D721Med (cell line): Measurements from ENCODE around the gene SUN5.

Experiments
- DNase-seq: peaks from one replicate; pipeline ENCODE4 v3.0.0; 2011; ENCODE audit warnings: low spot score; ENCODE audit not compliant: insufficient read length
- FAIRE-seq: peaks from 2 replicates; lab custom pipeline; 2011; peaks lifted over from hg19 to GRCh38; lab: Jason Lieb, UNC
- TF ChIP-seq, protein P1 (sequence below): IDR thresholded peaks from 2 replicates; pipeline ENCODE4 v1.5.1; 2012; ENCODE audit warnings: mild to moderate bottlenecking, control low read depth; ENCODE audit not compliant: insufficient read depth; ENCODE audit errors: missing control alignments

SUN5 gene

DNA sequence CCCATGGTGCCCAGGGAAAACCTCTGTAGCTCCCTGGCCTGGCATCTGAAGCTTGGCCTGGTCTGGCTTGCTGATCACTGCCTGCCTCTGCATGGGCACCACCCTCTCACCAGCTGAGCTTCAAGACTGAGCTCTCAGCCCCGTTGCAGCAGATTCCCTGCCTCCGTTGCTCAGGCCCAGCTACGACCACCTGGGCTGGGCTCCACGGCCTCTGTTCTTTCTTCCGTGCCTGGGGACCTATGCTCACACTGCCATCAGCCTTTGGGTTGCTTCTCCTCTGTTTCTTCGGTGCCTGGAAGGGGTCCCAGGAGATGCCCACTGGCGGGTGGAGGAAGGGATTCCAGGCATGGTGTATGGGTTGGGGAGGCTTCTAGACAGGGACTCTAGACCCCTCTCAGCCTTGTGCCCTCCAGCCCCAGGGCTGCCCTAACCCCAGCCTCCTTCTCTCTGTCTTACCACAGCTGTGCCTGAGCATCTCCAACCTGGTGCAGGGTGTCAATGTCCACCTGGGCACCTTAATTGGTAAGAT lies 12.4 kb upstream of the SUN5 start:
- TF ChIP-seq, protein P1, sequence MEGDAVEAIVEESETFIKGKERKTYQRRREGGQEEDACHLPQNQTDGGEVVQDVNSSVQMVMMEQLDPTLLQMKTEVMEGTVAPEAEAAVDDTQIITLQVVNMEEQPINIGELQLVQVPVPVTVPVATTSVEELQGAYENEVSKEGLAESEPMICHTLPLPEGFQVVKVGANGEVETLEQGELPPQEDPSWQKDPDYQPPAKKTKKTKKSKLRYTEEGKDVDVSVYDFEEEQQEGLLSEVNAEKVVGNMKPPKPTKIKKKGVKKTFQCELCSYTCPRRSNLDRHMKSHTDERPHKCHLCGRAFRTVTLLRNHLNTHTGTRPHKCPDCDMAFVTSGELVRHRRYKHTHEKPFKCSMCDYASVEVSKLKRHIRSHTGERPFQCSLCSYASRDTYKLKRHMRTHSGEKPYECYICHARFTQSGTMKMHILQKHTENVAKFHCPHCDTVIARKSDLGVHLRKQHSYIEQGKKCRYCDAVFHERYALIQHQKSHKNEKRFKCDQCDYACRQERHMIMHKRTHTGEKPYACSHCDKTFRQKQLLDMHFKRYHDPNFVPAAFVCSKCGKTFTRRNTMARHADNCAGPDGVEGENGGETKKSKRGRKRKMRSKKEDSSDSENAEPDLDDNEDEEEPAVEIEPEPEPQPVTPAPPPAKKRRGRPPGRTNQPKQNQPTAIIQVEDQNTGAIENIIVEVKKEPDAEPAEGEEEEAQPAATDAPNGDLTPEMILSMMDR = no peak
- FAIRE-seq (no peak), DNase-seq (no peak)

DNA sequence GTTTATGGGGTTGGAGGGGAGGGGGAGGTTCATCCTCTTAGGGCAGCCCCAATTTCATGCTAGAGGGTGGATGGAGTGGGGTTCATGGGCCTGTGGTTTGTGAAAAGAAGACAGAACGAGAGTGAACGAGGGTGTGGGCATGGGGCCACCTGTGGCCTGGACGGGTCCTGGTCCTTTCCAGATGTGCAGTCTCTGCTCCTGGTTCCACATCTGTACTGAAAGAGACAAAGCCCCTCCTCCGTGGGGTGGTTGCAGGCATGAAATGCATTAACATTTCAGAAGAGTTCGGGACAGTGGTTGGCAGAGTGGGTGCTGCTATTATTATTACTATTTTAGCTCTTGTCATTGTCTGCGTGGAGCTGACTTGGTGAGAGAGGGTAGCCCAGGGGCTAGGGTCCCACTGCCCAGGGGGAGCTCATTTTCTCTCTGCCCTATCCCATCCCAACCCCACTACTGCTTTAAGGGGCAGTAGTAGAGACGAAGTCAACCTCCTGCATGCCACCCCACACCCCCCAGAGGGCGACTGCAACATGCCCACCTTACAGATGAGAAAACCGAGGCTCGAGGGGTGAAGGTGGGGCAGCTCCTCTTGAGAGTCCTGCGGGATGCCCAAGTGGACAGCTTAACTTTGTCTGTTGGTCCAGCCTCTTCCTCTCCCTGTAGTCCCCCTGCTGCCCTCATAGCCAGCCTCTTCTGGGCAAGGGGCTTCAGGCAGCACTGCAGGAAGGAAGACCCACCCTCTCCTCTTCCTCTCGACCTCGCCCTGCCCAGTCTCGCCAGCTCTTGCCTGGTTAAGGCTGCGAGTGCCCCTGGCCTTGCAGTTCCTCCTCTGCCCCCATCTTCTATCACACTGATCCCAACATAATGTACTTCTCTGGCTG lies 11.7 kb upstream of the SUN5 start:
- DNase-seq (no peak), FAIRE-seq (no peak)
- TF ChIP-seq, protein P1 = no peak

DNA sequence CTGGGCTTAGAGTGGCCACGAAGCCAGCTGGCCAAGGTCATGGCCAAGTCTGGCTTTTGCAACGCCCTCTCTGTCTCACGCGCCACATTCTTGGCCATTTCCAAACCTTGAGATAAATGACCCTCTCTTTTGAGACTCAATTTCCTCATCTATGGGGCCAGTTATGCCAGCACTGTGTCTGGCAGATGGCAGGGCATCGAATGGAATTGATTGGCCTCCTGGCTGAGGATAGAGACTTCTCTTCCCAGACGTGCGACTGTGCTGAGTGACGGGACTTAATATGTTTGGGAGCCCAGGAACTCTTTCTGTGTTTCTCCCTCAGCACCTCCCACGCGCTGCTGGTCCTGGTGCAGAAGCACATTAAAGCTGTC lies 10.9 kb upstream of the SUN5 start:
- FAIRE-seq = no peak
- TF ChIP-seq, protein P1 = no peak
- DNase-seq = no peak

DNA sequence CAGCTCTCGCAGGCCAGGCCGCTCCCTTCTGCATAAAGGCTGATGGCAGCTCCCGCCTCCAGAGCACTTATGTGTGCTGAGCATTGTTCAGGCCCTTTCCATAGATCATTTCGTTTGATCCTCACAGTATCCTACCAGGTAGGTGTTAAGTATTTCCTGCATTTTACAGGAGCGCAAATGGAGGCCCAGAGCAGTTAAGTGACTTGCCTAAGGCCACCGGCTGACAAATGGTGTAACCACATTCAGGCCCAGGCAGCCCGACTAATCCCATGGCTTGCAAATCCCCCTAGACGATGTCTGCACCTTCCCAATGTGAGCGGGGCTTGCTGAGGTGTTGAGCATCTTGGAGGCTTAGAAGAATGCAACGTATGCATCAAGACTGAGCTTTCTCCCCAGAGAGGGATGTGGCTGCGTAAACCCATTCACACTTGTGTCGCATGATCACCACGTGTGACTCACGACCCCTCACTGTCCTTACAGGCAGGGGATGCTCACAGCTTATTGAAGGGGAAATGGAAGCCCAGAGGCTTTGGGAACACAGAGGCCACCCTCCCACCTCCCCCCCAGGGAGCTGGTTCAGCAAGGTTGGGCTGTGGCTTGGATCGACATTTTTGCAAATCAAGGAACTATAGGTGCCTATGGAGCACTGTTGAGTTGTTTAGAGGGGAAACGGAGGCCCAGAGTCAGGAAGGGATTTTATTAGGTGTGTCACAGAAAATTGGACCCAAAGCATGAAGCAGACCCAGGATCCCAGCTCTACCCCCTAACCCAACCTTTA lies 10.3 kb upstream of the SUN5 start:
- DNase-seq (peak; percentile 49), FAIRE-seq (no peak)
- TF ChIP-seq, protein P1 = no peak

DNA sequence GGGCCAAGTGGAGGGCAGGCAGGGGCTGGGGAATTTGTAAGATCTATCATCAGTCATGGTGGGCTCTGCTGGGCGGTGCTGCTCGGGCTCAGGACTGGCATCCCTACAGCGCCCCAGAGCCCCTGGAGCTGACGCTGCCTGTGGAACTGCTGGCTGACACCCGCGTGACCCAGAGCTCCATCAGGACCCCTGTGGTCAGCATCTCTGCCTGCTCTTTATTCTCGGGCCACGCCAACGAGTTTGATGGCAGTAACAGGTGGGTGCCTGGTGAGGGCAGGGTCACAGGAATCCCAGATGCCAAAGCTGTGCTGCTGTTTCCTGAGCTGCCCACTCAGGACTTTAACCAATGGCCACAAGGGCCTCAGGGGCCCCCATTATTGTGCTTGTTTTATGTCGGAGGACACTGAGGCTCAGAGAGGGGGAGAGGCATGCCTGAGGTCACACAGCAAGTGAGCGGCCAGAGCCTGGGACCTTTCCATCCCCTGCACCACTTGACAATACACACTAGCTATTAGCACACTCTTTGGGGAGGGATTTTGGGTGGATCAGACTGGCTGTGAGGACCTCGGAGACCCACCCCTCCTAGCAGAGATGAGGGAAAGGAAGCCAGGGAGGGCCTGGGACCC lies 9.6 kb upstream of the SUN5 start:
- DNase-seq (no peak), FAIRE-seq (no peak)
- TF ChIP-seq, protein P1 = no peak

DNA sequence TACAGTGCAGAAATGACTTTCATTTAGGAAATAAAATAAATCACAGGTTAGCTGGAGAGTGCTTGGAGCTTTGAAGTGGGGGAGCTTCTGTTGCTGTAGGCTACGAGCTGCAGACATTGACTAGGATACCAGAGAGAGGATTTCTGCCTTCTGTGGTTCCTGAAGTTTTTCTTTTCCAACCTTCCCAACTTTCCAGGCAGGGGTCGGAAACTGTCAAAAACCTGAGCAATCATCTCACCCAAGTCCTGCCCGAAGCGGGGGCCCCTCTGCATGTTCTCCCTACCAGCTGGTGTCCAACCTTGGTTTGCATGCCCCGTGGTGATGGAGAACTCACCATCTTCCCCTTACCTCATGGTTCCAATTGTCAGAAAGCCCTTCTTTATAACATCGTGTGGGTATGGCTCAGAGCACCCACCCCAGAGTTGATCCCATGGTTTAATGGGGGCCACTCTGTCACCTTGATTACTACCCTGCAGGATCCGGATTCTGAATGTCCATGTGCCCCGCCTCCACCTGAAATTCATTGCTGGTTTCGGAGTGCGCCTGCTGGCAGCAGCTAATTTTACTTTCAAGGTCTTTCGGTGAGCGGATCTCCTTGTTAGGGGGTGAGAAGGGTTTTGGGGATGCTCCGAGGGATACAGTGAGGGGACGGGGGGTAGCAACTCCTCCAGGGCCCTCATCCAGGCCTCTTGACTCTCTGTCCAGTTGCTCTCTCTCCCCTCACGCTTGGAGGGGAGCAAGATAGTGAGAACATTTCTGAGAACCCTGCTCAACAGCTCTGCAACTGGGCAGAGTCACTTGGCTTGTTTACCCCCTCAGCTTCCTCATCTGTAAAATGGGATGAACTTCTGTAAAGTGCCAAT lies 8.3 kb upstream of the SUN5 start:
- DNase-seq (no peak), FAIRE-seq (no peak)
- TF ChIP-seq, protein P1 = no peak
